Stimulated activated CD4-positive, alpha-beta T cell treated with anti-CD3 and anti-CD28 coated beads, Interleukin-4, amount 100 ng/mL, for 24 hours (primary cell): ENCODE results near the gene ICE2.

ENCODE experiments used
- DNase-seq: peaks from one replicate; pipeline ENCODE4 v3.0.0-alpha.2; 2020

The ICE2 gene

GRCh38 chr15:60486742-60487141 lies 7.8 kb upstream of the ICE2 start:
- no peak for DNase-seq

GRCh38 chr15:60485365-60486055 lies 6.6 kb upstream of the ICE2 start:
- DNase-seq, result no peak

DNA sequence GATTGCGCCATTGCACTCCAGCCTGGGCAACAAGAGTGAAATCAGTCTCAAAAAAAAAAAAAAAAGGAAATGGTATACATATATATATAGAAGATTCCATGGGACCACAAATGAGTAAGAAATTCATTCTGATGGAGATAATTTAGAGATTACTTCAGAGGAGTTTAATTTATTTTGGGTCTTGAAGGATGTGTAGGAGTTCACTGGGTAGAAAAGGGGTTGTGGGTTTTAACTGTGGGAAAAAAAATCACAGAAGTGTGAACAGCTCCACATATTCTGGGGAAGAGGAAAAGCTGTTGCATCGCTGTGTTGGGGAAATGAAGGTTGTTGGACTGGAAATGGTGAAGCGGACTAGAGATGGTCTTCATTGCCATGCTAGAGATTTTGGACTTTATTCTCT lies 4.1 kb upstream of the ICE2 start:
- DNase-seq, result no peak

GRCh38 chr15:60480888-60481287 lies 1.9 kb upstream of the ICE2 start:
- no peak for DNase-seq

DNA sequence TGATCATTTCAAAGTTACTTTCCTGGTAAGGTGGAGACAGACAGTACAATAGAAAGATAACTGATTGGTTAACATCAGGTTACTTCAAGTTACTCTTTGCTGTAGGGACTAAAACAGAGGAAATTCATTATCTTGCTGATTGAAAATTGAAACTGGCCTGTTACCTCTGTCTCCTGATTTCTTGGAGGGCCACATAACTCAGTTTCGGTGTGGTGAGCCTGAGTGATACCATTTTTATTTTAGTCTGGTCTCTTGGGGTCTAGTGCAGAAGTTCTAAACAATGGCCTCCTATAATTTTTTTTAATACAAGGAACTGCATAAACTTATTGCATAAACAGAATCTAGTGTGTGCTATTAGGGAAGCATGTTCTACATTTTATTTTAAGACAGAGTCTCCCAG lies 1.2 kb upstream of the ICE2 start:
- no peak for DNase-seq

GRCh38 chr15:60479361-60480110 lies 594 bp upstream of the ICE2 start:
- DNase-seq, result no peak

GRCh38 chr15:60477916-60478565 lies 901 bp downstream of the ICE2 start:
- DNase-seq, result no peak

GRCh38 chr15:60477164-60477563 lies 1.8 kb downstream of the ICE2 start:
- no peak for DNase-seq

- DNase-seq, result no peak
Observed at GRCh38 chr15:60476713-60477112, 2.2 kb downstream of the ICE2 start.

GRCh38 chr15:60473135-60473534 lies 5.8 kb downstream of the ICE2 start:
- no peak for DNase-seq

DNA sequence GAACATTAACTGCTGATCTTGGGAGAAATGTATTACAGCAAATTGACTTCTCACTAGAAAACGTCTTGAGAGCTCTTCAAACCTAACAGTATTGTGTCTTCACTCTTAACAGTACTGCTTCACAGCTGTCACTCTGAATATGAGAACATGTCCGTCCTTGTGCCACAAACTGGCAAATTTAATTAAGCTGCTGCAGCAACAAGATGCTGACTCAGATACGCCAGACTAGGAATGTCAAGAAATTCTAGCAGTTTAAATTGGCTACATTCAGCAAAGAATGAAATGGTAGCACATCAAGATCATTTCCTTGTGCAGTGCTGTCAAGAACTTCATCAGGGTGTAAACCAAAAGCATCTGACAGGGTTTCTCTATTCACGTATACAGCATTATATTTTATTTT lies 7.6 kb downstream of the ICE2 start:
- no peak for DNase-seq

GRCh38 chr15:60469893-60470641 lies 8.9 kb downstream of the ICE2 start:
- DNase-seq, result no peak

- no peak for DNase-seq
Observed at GRCh38 chr15:60464836-60465630, 13.9 kb downstream of the ICE2 start.

- no peak for DNase-seq
Observed at GRCh38 chr15:60462027-60462426, 16.9 kb downstream of the ICE2 start.

GRCh38 chr15:60460931-60461330 lies 18.0 kb downstream of the ICE2 start:
- no peak for DNase-seq

DNA sequence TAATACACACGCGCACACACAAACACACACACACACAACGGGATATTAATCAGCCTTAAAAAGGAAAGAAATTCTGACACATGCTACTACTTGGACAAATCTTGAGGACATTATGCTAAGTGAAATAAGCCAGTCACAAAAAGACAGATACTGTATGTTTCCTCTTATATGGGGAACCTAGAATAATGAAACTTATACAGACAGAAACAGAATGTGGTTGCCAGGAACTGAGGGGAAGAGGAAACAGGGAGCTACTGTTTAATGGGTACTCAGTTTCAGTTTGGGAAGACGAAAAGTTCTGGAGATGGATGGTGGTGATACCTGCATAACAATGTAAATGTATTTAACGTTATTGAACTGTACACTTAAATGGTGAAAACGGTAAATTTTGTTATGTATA lies 20.2 kb downstream of the ICE2 start:
- no peak for DNase-seq

GRCh38 chr15:60457985-60458384 lies 21.0 kb downstream of the ICE2 start:
- DNase-seq, result no peak

- DNase-seq, result no peak
Observed at GRCh38 chr15:60454824-60455223, 24.1 kb downstream of the ICE2 start.

- no peak for DNase-seq
Observed at GRCh38 chr15:60448668-60449360, 30.1 kb downstream of the ICE2 start.

- no peak for DNase-seq
Observed at GRCh38 chr15:60444289-60444912, 34.5 kb downstream of the ICE2 start.

DNA sequence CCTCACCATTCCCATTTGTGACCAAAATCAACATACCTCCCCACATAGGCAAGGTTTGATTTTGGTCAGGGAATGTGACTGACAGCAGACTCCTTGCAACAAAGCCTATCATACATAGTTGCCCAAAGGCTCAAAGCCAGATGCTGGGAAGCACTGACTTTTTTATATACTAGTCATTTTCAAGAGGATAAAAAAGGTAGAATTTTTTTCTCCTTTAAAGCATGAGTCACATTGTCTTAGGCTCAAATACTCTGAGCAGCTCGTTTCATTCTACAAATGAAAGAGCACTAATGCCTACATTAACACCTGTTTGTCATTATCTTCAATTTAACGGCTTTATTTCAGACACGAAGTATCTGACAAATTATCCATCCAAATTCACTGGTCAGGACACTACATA lies 36.2 kb downstream of the ICE2 start:
- DNase-seq, result no peak
